Measurements from ENCODE around the gene MCM8. TPM values are rescaled to one million over a fixed set of nuclear protein-coding genes. Genes with fewer than 3 reads are reported as not detected.
A peak's percentile ranks its signal among the peaks of the same experiment; 100 is the strongest.

MCM8 gene
- polyA plus RNA-seq (2012; ENCODE audit: low read depth, missing spikeins) = 7.4 TPM

DNA sequence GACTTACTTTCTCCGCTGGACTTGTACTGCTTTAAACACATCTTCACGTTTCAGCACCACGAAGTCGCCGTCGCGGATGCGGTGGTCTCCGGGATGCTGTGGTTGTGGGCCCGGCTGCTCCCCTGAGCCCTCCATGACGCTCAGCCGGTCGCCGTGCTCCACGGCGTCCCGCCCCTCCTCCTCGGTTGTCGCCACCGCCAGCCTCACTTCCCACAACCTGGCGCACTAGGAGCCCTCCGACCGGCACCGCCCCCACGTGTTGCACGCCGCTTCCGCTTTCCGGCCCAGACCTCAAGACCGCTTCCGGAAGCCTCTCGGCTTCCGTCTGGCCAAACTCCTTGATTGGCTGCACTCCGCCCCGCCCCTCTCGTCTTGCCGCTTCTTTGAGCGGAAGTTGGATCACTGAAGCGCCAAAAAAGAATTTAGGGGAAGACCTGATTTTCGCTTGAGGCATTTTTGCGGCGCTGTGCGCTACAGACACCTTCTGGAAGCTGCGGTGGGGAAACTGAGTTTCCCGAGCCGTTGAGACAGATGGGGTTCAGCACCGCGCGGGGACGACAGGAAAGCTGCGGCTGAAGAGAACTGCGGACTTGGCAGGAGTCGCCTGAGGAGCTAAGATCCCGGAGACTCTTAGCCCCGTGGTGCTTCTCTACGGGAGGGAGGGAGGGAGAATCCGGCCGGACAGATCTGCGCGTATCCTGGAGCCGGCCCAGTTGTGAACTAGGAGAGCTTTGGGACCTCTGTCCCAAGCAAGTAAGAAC, at the start of gene MCM8, which contains the start of gene TRMT6:
MCM8 (plus strand) TSS at position 382 of the 761 bp plus-strand sequence. CDS start 1,364 bp downstream, outside the sequence.
TRMT6 (minus strand) TSS at position 263 of the 761 bp plus-strand sequence; CDS start at position 135, 128 bp downstream.
- FAIRE-seq (peak; percentile 98), DNase-seq (ENCODE audit: insufficient read length, low spot score) (peak; percentile 79)
- TF ChIP-seq TAF1 (IDR thresholded peaks at IDR 0.05; ENCODE audit: low read depth, low read length) = peak; percentile 13; the same call in 1 of the 2 replicates
- TF ChIP-seq PAX5 (IDR thresholded peaks at IDR 0.05; ENCODE audit: insufficient read depth, low read length, severe bottlenecking) = no peak
- no peak for TF ChIP-seq POU2F2 (IDR thresholded peaks at IDR 0.05; ENCODE audit: low read depth, low read length)
- TF ChIP-seq POLR2A (IDR thresholded peaks at IDR 0.05; ENCODE audit: low read depth, low read length) = peak; percentile 71
- TF ChIP-seq POLR2AphosphoS5 (IDR thresholded peaks at IDR 0.05; ENCODE audit: low read depth, low read length) = peak; percentile 71
- peak; percentile 82 for TF ChIP-seq SPI1 (IDR thresholded peaks at IDR 0.05; ENCODE audit: low read depth, low read length)

- no peak for TF ChIP-seq PAX5 (IDR thresholded peaks at IDR 0.05; ENCODE audit: insufficient read depth, low read length, severe bottlenecking)
- no peak for TF ChIP-seq POU2F2 (IDR thresholded peaks at IDR 0.05; ENCODE audit: low read depth, low read length)
- TF ChIP-seq POLR2AphosphoS5 (IDR thresholded peaks at IDR 0.05; ENCODE audit: low read depth, low read length) = no peak
- no peak for FAIRE-seq
- no peak for DNase-seq (ENCODE audit: insufficient read length, low spot score)
Observed at GRCh38 chr20:5900908-5901307, 49.5 kb upstream of the MCM8 start.

GRCh38 chr20:5908981-5909380, 41.5 kb upstream of the MCM8 start:
- TF ChIP-seq PAX5 (IDR thresholded peaks at IDR 0.05; ENCODE audit: insufficient read depth, low read length, severe bottlenecking) = no peak
- no peak for TF ChIP-seq TAF1 (IDR thresholded peaks at IDR 0.05; ENCODE audit: low read depth, low read length)
- TF ChIP-seq SPI1 (IDR thresholded peaks at IDR 0.05; ENCODE audit: low read depth, low read length) = no peak
- no peak for TF ChIP-seq POU2F2 (IDR thresholded peaks at IDR 0.05; ENCODE audit: low read depth, low read length)
- no peak for TF ChIP-seq POLR2AphosphoS5 (IDR thresholded peaks at IDR 0.05; ENCODE audit: low read depth, low read length)
- no peak for TF ChIP-seq POLR2A (IDR thresholded peaks at IDR 0.05; ENCODE audit: low read depth, low read length)
- DNase-seq (ENCODE audit: insufficient read length, low spot score) (no peak), FAIRE-seq (no peak)

- DNase-seq (ENCODE audit: insufficient read length, low spot score) = no peak
- TF ChIP-seq TAF1 (IDR thresholded peaks at IDR 0.05; ENCODE audit: low read depth, low read length) = no peak
- no peak for TF ChIP-seq PAX5 (IDR thresholded peaks at IDR 0.05; ENCODE audit: insufficient read depth, low read length, severe bottlenecking)
- TF ChIP-seq SPI1 (IDR thresholded peaks at IDR 0.05; ENCODE audit: low read depth, low read length) = no peak
- TF ChIP-seq POLR2AphosphoS5 (IDR thresholded peaks at IDR 0.05; ENCODE audit: low read depth, low read length) = no peak
- no peak for TF ChIP-seq POLR2A (IDR thresholded peaks at IDR 0.05; ENCODE audit: low read depth, low read length)
- no peak for TF ChIP-seq POU2F2 (IDR thresholded peaks at IDR 0.05; ENCODE audit: low read depth, low read length)
- FAIRE-seq = no peak
Observed at GRCh38 chr20:5910186-5910585, 40.3 kb upstream of the MCM8 start.

GRCh38 chr20:5913166-5913565, 37.3 kb upstream of the MCM8 start:
- no peak for TF ChIP-seq POU2F2 (IDR thresholded peaks at IDR 0.05; ENCODE audit: low read depth, low read length)
- no peak for TF ChIP-seq POLR2AphosphoS5 (IDR thresholded peaks at IDR 0.05; ENCODE audit: low read depth, low read length)
- no peak for TF ChIP-seq TAF1 (IDR thresholded peaks at IDR 0.05; ENCODE audit: low read depth, low read length)
- no peak for TF ChIP-seq SPI1 (IDR thresholded peaks at IDR 0.05; ENCODE audit: low read depth, low read length)
- TF ChIP-seq PAX5 (IDR thresholded peaks at IDR 0.05; ENCODE audit: insufficient read depth, low read length, severe bottlenecking) = no peak
- TF ChIP-seq POLR2A (IDR thresholded peaks at IDR 0.05; ENCODE audit: low read depth, low read length) = no peak
- no peak for DNase-seq (ENCODE audit: insufficient read length, low spot score)
- FAIRE-seq = no peak

GRCh38 chr20:5914859-5915258, 35.6 kb upstream of the MCM8 start:
- no peak for DNase-seq (ENCODE audit: insufficient read length, low spot score)
- TF ChIP-seq TAF1 (IDR thresholded peaks at IDR 0.05; ENCODE audit: low read depth, low read length) = no peak
- no peak for TF ChIP-seq PAX5 (IDR thresholded peaks at IDR 0.05; ENCODE audit: insufficient read depth, low read length, severe bottlenecking)
- TF ChIP-seq SPI1 (IDR thresholded peaks at IDR 0.05; ENCODE audit: low read depth, low read length) = no peak
- TF ChIP-seq POLR2AphosphoS5 (IDR thresholded peaks at IDR 0.05; ENCODE audit: low read depth, low read length) = no peak
- no peak for FAIRE-seq

DNA sequence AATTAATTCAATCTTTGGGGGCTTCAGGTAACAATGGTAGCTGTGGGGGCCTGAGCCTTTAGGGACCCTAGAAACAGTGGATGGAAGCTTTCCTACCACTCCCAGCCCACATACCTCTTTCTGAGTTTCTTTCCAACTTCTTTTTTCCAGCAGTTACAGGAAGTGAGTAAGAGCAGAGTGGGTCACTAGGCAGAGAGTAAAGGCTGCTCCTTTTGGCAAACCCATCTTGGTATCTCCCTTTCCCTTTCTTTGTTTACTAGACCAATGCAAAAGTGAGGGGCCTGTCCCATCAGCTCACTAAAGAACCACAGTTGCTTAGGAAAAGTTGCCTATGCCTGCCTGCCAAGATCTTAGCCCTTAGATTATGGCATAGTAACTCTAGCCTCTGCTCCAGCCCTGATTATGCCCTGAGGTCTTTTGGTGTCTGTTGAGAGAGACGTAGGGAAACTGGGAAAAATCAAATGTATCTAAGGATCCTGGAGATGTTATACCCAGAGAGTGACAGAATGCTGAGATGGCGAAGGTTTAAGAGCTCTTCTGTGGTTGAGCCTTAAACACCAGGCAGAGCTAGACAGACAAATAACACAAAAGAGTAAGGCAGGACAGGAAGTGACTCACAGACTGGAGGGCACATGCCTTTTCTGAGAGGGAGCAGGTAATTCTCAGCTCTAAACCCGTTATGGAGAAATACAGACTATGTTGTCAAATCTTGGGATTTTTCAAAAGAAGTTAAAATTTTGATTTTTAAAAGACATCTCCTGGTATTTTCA, 31.4 kb upstream of the MCM8 start:
- FAIRE-seq (no peak), DNase-seq (ENCODE audit: insufficient read length, low spot score) (no peak)

DNA sequence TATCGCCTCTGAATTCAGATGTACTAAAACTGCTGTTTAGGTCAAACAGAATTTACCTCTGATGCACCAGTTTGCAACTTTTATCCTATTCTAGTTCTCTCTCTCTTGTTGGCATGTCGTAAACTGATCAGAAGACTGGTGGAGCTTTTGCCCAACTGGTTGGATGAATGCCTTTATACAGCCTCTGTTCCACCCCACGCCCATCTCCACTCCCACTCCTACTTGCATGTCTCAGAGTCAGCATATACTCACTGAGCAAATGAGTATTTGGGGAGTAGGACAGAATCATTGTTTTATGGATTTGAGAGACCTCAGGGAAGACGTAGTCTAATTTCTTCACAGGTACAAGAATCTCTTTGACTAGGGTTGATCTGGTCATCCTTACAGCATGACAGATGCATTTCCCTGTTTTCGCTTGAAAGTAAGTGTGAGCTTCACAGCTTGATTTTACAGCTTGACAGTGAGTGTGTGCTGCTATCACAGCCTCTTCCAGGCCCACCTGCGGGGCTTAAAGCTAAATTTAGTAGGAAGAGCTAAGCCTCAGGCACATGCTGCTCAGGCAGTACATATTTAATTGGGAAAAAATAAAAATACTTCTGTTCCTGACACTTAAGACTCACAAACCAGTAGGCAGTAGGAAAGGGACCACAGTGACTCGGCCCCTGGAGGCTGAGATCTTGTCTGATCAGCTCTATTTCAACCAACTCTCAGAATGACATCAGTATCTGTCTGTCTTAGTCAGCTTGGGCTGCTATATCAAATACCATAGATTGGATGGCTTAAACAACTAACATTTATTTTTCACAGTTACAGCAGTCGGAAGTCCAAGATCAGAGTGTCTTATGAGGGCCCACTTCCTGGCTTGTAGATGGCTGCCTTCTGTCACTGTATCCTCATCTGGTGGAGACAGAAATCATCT, 30.6 kb upstream of the MCM8 start:
- FAIRE-seq (peak; percentile 48), DNase-seq (ENCODE audit: insufficient read length, low spot score) (no peak)
- no peak for TF ChIP-seq PAX5 (IDR thresholded peaks at IDR 0.05; ENCODE audit: insufficient read depth, low read length, severe bottlenecking)
- no peak for TF ChIP-seq SPI1 (IDR thresholded peaks at IDR 0.05; ENCODE audit: low read depth, low read length)
- no peak for TF ChIP-seq POLR2A (IDR thresholded peaks at IDR 0.05; ENCODE audit: low read depth, low read length)
- no peak for TF ChIP-seq POU2F2 (IDR thresholded peaks at IDR 0.05; ENCODE audit: low read depth, low read length)
- no peak for TF ChIP-seq POLR2AphosphoS5 (IDR thresholded peaks at IDR 0.05; ENCODE audit: low read depth, low read length)
- TF ChIP-seq TAF1 (IDR thresholded peaks at IDR 0.05; ENCODE audit: low read depth, low read length) = no peak

More for the DNA sequence above, 31.4 kb upstream of the MCM8 start:
- no peak for TF ChIP-seq PAX5 (IDR thresholded peaks at IDR 0.05; ENCODE audit: insufficient read depth, low read length, severe bottlenecking)
- 0 out of 2 replicates have a peak, but pooled peaks have one; percentile 6 for TF ChIP-seq SPI1 (IDR thresholded peaks at IDR 0.05; ENCODE audit: low read depth, low read length)
- no peak for TF ChIP-seq POU2F2 (IDR thresholded peaks at IDR 0.05; ENCODE audit: low read depth, low read length)
